H1 (cell line): Measurements from ENCODE around the gene TMEM44. TPM values are rescaled to one million over a fixed set of nuclear protein-coding genes. Genes with fewer than 3 reads are reported as not detected.

Source experiments
- CTCF ChIA-PET: fragments of 300-600 bp; sonication (Branson Sonifier 250); formaldehyde crosslinking; loops from one replicate; lab custom pipeline; 2021; ENCODE audit not compliant: partially characterized antibody; lab: Charles Lee
- POLR2A ChIA-PET: fragments of 300-600 bp; sonication (Branson Sonifier 250); formaldehyde crosslinking; loops from one replicate; lab custom pipeline; 2021; ENCODE audit warnings: inconsistent platforms; ENCODE audit not compliant: partially characterized antibody; lab: Charles Lee
- DNase-seq, 2 experiments: peaks; one replicate each; pipeline versions ENCODE4 v3.0.0 to v3.0.0-alpha.2; 2010 to 2022; ENCODE audit warnings: low spot score in 2 of 2, low read depth in 1 of 2, mixed read lengths in 1 of 2
- FAIRE-seq: peaks from 2 replicates; lab custom pipeline; 2011; peaks lifted over from hg19 to GRCh38; lab: Jason Lieb, UNC
- H2AFZ ChIP-seq: 2 replicates; pipeline ENCODE4 v1.8.1; 2012; ENCODE audit warnings: low read length, inconsistent platforms
- H2AK5ac ChIP-seq: 2 replicates; pipeline ENCODE4 v1.6.1; 2013; ENCODE audit warnings: low read depth, low read length
- H2BK120ac ChIP-seq: replicated peaks from 2 replicates; pipeline ENCODE3; 2013; ENCODE audit warnings: low read depth, low read length, inconsistent platforms
- H2BK12ac ChIP-seq: 2 replicates; pipeline ENCODE4 v1.6.1; 2013; ENCODE audit warnings: low read depth, low read length
- H2BK15ac ChIP-seq: 2 replicates; pipeline ENCODE4 v1.6.1; 2013; ENCODE audit warnings: low read length
- H2BK20ac ChIP-seq: 2 replicates; pipeline ENCODE4 v1.6.1; 2013; ENCODE audit warnings: low read length
- H2BK5ac ChIP-seq: 2 replicates; pipeline ENCODE4 v1.6.1; 2013; ENCODE audit warnings: low read depth, low read length
- H3K14ac ChIP-seq: 2 replicates; pipeline ENCODE4 v1.6.1; 2013; ENCODE audit warnings: inconsistent platforms; ENCODE audit not compliant: insufficient read length
- H3K18ac ChIP-seq: 2 replicates; pipeline ENCODE4 v1.6.1; 2013; ENCODE audit warnings: low read length; ENCODE audit errors: extremely low read depth
- H3K23ac ChIP-seq: 2 replicates; pipeline ENCODE4 v1.6.1; 2013; ENCODE audit warnings: inconsistent platforms; ENCODE audit not compliant: insufficient read length
- H3K23me2 ChIP-seq: 2 replicates; pipeline ENCODE4 v1.6.1; 2013; ENCODE audit warnings: low read depth, low read length
- H3K27ac ChIP-seq: 2 replicates; pipeline ENCODE4 v1.6.1; 2011; ENCODE audit warnings: low read depth, low read length, inconsistent platforms
- H3K27me3 ChIP-seq, 4 experiments: replicated peaks in 1 of 4; 1 replicate in 1 of 4; 2 replicates in 3 of 4; pipeline versions ENCODE4 v1.6.1 to v1.8.1; 2011 to 2013; ENCODE audit warnings: low read length in 3 of 4, mild to moderate bottlenecking in 3 of 4, inconsistent platforms in 2 of 4, mixed read lengths in 2 of 4, moderate library complexity in 1 of 4; ENCODE audit not compliant: control insufficient read depth in 3 of 4, insufficient read depth in 3 of 4; ENCODE audit errors: extremely low read depth in 1 of 4
- H3K36me3 ChIP-seq, 4 experiments: 2 replicates each; pipeline versions ENCODE4 v1.6.1 to v1.8.1; 2011 to 2013; ENCODE audit warnings: mild to moderate bottlenecking in 4 of 4, low read length in 3 of 4, moderate library complexity in 2 of 4, control low read depth in 1 of 4, inconsistent platforms in 1 of 4; ENCODE audit not compliant: insufficient read depth in 4 of 4, control insufficient read depth in 2 of 4
- H3K4ac ChIP-seq: replicated peaks from 2 replicates; pipeline ENCODE3; 2013; ENCODE audit warnings: low read length, low read depth, mixed read lengths, inconsistent platforms; ENCODE audit not compliant: insufficient read length
- H3K4me1 ChIP-seq, 4 experiments: replicated peaks in 1 of 4; 1 replicate in 1 of 4; 2 replicates in 3 of 4; pipeline versions ENCODE4 v1.6.1 to v1.8.1; 2011 to 2013; ENCODE audit warnings: low read length in 3 of 4, inconsistent platforms in 2 of 4, mixed read lengths in 1 of 4; ENCODE audit not compliant: insufficient read depth in 4 of 4, control insufficient read depth in 3 of 4
- H3K4me2 ChIP-seq, 2 experiments: 2 replicates each; pipeline versions ENCODE4 v1.6.1 to v1.8.1; 2011 to 2013; ENCODE audit warnings: low read depth in 2 of 2, low read length in 2 of 2, control low read depth in 1 of 2, inconsistent platforms in 1 of 2, mild to moderate bottlenecking in 1 of 2; ENCODE audit not compliant: insufficient read depth in 1 of 2
- H3K4me3 ChIP-seq, 4 experiments: fragments of 200-600, 300-600 bp in 1 of 4; sonication (generic), shearing (Covaris generic), sonication (Bioruptor Twin) in 1 of 4; 2 replicates each; pipeline versions ENCODE4 v1.5.1 to v1.8.1; 2011 to 2016; ENCODE audit warnings: low read length in 4 of 4, low read depth in 3 of 4, control low read depth in 2 of 4, inconsistent platforms in 2 of 4, mild to moderate bottlenecking in 2 of 4, mixed read lengths in 1 of 4, moderate library complexity in 1 of 4; ENCODE audit not compliant: insufficient read depth in 2 of 4; ENCODE audit errors: extremely low read depth in 1 of 4
- H3K56ac ChIP-seq: replicated peaks from 2 replicates; pipeline ENCODE3; 2013; ENCODE audit warnings: low read depth, mild to moderate bottlenecking, mixed read lengths, low read length, inconsistent platforms; ENCODE audit not compliant: insufficient read length
- H3K79me1 ChIP-seq: 2 replicates; pipeline ENCODE4 v1.6.1; 2013; ENCODE audit warnings: low read depth, low read length, control low read depth
- H3K79me2 ChIP-seq, 2 experiments: 2 replicates each; pipeline versions ENCODE4 v1.6.1 to v1.8.1; 2012 to 2013; ENCODE audit warnings: low read length in 2 of 2, mild to moderate bottlenecking in 2 of 2, inconsistent platforms in 1 of 2; ENCODE audit not compliant: insufficient read depth in 2 of 2, control insufficient read depth in 1 of 2
- H3K9ac ChIP-seq, 4 experiments: replicated peaks in 1 of 4; 1 replicate in 1 of 4; 2 replicates in 3 of 4; pipeline versions ENCODE4 v1.6.1 to v1.8.1; 2011 to 2013; ENCODE audit warnings: low read depth in 3 of 4, low read length in 3 of 4, control low read depth in 2 of 4, mild to moderate bottlenecking in 2 of 4, moderate library complexity in 2 of 4, inconsistent platforms in 1 of 4; ENCODE audit errors: extremely low read depth in 1 of 4
- H3K9me3 ChIP-seq, 2 experiments: 2 replicates each; pipeline versions ENCODE4 v1.6.1 to v1.8.1; 2012 to 2013; ENCODE audit warnings: mild to moderate bottlenecking in 2 of 2, moderate library complexity in 2 of 2, control low read depth in 1 of 2, inconsistent platforms in 1 of 2, low read depth in 1 of 2, low read length in 1 of 2, mixed read lengths in 1 of 2; ENCODE audit not compliant: insufficient read depth in 2 of 2
- H4K20me1 ChIP-seq, 2 experiments: replicated peaks in 1 of 2; 2 replicates each; pipeline versions ENCODE3 to v1.8.1; 2011 to 2013; ENCODE audit warnings: inconsistent platforms in 2 of 2, low read length in 2 of 2, mild to moderate bottlenecking in 1 of 2; ENCODE audit not compliant: insufficient read depth in 2 of 2, control insufficient read depth in 1 of 2
- H4K5ac ChIP-seq: 2 replicates; pipeline ENCODE4 v1.6.1; 2013; ENCODE audit warnings: low read length, low read depth, mixed read lengths, inconsistent platforms; ENCODE audit not compliant: insufficient read length
- H4K8ac ChIP-seq: 2 replicates; pipeline ENCODE4 v1.8.0; 2013; ENCODE audit warnings: mild to moderate bottlenecking, moderate library complexity, low read length, inconsistent platforms; ENCODE audit not compliant: insufficient read depth; ENCODE audit errors: extremely low read depth
- H4K91ac ChIP-seq: replicated peaks from 2 replicates; pipeline ENCODE3; 2013; ENCODE audit warnings: low read length, mixed read lengths, inconsistent platforms; ENCODE audit not compliant: insufficient read length
- JUN ChIP-seq: IDR thresholded peaks from 2 replicates; pipeline ENCODE4 v1.6.1; 2011; ENCODE audit warnings: low read depth, mild to moderate bottlenecking, improper control_type of control experiment, low read length
- TAF7 ChIP-seq: optimal IDR thresholded peaks from 2 replicates; pipeline ENCODE3; 2011; ENCODE audit warnings: low read depth, mild to moderate bottlenecking, inconsistent platforms, low read length, moderate library complexity, borderline replicate concordance
- WGBS, 2 experiments: shearing (Covaris generic) in 1 of 2; methylation state at CpG; one replicate each; pipeline versions ENCODE4 v1.1.6 to v1.1.7; 2013 to 2015; ENCODE audit warnings: low lambda C conversion rate in 2 of 2, mixed read lengths in 2 of 2, inconsistent platforms in 1 of 2, low coverage in 1 of 2, missing lambda C conversion rate in 1 of 2; ENCODE audit not compliant: insufficient replicate concordance in 2 of 2, insufficient coverage in 1 of 2, insufficient read length in 1 of 2; ENCODE audit errors: extremely low coverage in 1 of 2, missing lambda C conversion rate in 1 of 2; 5-methylcytosine and 5-hydroxymethylcytosine counted together
- polyA plus RNA-seq, 7 experiments: library from polyadenylated mRNA; depleted of rRNA in 3 of 7; stranded (reverse) in 5 of 7; unstranded in 2 of 7; fragments of >200 nt in 5 of 7; fragments of 200-250 nt in 2 of 7; gene quantifications; 1 replicate in 5 of 7; 2 replicates in 1 of 7; 4 replicates in 1 of 7; pipeline versions ENCODE4 v1.2.1 to v1.2.3, GENCODE V29; 2011 to 2013; ENCODE audit warnings: missing spikeins in 2 of 7, mixed read lengths in 2 of 7
- total RNA-seq: library from RNA; stranded (reverse); fragmentation: NEBNext Ultra II Directional; extraction: Animal tissue kit (Norgen Biotek cat#: 25700); gene quantifications from 2 replicates; pipeline ENCODE4 v1.2.1, GENCODE V29; 2021

Gene TMEM44
- total and polyA plus RNA-seq, 2 of the 8 experiments (the other 6 are each of a cell fraction or from before 2014, with no cell fraction given) = 14.0 to 16.7 TPM

- H3K56ac ChIP-seq = no peak overlapping the region
- H2AK5ac ChIP-seq = no peak overlapping the region
- no peak overlapping the region for H3K4me3 ChIP-seq
- H3K9me3 ChIP-seq = no peaks in the 10 kb centered on the region
- CTCF ChIA-PET = interaction anchor here (0.5 to 1.7 kb wide), 6 partner anchors 8 to 115 kb away, joined by 3 to 9 read pairs (median 3); no protein-coding TSS in a partner anchor
- H2AFZ ChIP-seq = no peak overlapping the region
- no peaks in the 10 kb centered on the region for H3K4me1 ChIP-seq
- no peak overlapping the region for H2BK12ac ChIP-seq
- no peak overlapping the region for H3K23ac ChIP-seq
- H3K79me1 ChIP-seq = no peaks in the 10 kb centered on the region
- peaks cover 3% of the 10 kb centered on the region; the same call in 1 of the 2 replicates for H3K23me2 ChIP-seq
- H4K20me1 ChIP-seq = no peaks in the 10 kb centered on the region
- H4K8ac ChIP-seq = no peak overlapping the region
- H3K18ac ChIP-seq = no peak overlapping the region
- no peak overlapping the region for H4K91ac ChIP-seq
- no peak overlapping the region for H2BK15ac ChIP-seq
- no peak for DNase-seq
- TF ChIP-seq TAF7 (no peak), JUN (no peak)
- WGBS, 2 experiments = 88% methylated on average over 2 of the region's 2 CpGs; no CpG with 5 or more reads in 1 of the 2 experiments
- H2BK120ac ChIP-seq = no peak overlapping the region
- H3K27me3 ChIP-seq = no peaks in the 10 kb centered on the region
- no peak for FAIRE-seq
- no peak overlapping the region for H3K4ac ChIP-seq
- H3K27ac ChIP-seq = no peak overlapping the region
- H2BK20ac ChIP-seq = no peak overlapping the region
- 0 out of 8 replicates have a peak, but pooled peaks cover 0 to 3% (median 0%) of the 10 kb centered on the region in 4 experiments for H3K36me3 ChIP-seq
- no peak overlapping the region for H4K5ac ChIP-seq
- H2BK5ac ChIP-seq = no peak overlapping the region
- no peak overlapping the region for H3K14ac ChIP-seq
- H3K9ac ChIP-seq = no peak overlapping the region
- POLR2A ChIA-PET = interaction anchor here (0.5 to 1.0 kb wide), 2 partner anchors 9 to 100 kb away, joined by 3 read pairs; no protein-coding TSS in a partner anchor
- H3K4me2 ChIP-seq = no peak overlapping the region
- H3K79me2 ChIP-seq = peaks cover 0 to 4% of the 10 kb centered on the region in 2 experiments; a peak in 1 of 4 replicates
Observed at GRCh38 chr3:194586836-194587235, 46.4 kb downstream of the TMEM44 start.
